Measurements from ENCODE around the gene PRCC.

The PRCC gene

DNA sequence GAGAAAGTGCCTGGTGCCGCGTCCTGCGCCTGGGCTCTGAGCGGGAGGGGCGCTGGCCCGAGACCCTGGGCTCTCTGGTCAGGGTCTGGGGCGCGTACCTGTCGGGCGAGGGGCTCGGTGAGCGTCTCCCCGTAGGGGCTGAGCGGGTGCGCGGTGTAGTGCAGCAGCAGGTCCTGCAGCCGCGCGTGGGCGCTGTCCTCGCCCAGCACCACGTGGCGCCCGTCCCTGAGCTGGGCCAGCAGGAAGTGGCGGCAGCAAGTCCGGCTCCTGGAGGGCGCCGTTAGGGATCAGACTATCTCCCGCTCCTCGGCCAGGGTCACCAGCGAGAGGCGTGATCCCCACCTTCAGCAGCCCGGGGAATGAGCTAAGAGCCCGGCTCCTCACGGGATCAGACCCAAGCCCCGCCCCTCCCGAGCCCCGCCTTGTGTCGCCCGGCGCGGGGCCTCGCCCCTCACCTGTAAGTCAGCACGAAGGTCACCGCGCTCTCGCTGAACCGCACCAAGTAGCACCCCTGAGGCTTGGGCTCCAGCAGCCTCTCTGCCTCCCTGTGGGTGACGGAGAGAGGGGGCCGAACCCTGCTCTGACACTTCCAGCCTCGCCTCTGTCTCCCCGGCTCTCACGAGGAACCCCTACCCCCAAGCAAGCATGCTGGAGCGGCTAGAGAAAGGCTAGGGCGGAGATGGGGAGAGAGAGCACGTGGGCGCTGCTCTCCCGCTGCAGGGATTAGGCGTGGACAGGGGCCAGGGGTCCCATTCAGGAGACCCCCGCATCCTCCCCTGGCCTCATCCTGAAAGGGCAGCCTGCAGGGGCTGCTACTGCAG lies 46.6 kb downstream of the PRCC start:
- DNase-seq (ENCODE audit: low read depth): peak; percentile 70

DNA sequence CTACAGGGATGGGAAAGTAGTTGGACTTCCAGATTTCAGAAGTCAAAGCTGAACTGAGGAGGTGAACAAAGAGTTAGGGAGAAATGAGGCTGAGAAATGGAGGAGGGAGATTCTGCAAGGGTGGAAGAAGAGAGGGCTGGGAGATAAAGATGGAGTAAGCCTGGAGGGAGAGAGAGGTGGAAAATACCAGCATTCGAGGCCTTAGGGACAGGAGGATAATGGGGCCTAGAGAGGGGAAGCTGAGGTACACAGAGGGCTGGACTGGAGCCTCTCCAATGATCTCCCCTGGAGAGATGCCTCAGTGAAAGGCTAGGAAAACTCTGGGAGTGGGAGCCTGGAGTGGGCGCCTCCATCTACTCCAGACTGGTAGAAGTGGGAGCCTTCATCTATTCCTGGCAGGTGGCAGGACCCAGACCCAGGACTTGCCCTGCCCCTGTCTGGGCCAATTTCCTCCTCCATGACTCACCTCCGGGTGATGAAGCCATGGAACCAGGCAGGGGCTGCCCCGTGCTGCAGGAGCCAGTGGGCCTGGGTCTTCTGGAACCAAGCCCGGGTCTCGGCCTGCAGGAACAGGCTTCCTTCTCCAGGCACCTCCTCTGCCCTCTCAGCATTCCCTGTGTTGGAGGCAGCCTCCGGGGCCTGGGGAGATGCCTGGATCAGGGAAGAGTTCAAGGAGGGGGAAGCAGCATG lies 47.4 kb downstream of the PRCC start:
- peak; percentile 39 for DNase-seq (ENCODE audit: low read depth)

DNA sequence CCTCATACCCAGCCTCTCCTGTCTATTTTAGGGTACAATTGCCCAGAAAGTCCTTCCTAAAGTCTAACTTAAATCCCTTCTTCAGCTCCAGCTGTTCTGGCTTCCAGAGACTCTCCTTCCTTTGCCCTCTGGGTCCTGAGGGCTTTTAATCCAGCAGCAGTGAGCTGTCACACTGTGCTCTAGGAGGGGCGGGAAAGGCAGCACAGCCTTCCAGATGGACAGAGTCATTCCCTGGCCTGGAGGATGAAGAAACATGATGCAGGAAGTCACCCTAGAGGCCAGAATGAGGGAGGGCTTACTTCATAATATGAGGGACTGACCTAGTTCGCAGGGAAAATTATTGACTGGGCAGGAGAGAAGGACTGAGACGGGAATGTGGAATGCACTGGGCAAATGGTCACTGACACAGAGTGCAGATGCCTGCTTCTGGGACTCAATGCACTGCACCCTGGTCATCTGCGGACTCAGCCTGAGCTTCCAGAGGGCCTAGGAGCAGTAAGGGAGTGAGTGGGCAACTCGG lies 48.0 kb downstream of the PRCC start:
- DNase-seq (ENCODE audit: low read depth): no peak

DNA sequence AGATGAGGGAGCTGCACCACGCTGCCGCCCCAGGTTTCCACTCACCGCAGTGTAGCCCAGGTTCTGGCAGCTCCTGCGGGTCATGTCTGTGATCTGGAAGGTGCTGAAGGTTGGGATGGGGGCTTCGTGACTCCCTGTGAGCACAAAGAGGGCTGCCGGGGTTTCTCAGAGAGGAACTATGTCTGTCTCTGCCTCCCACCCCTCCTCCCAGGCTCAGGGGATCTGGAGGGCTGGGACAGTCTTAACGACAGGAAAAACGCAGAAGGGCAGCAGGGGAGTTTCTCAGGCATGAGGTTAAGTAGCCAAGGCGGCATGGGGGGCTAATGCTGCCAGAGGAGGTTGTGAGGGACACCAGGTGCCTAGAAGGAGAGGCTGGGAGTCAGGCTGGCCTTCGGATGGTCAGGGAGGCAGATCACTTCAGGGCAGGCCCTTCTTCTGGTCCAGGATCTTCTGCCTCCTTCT lies 48.7 kb downstream of the PRCC start:
- peak; percentile 9 for DNase-seq (ENCODE audit: low read depth)

DNA sequence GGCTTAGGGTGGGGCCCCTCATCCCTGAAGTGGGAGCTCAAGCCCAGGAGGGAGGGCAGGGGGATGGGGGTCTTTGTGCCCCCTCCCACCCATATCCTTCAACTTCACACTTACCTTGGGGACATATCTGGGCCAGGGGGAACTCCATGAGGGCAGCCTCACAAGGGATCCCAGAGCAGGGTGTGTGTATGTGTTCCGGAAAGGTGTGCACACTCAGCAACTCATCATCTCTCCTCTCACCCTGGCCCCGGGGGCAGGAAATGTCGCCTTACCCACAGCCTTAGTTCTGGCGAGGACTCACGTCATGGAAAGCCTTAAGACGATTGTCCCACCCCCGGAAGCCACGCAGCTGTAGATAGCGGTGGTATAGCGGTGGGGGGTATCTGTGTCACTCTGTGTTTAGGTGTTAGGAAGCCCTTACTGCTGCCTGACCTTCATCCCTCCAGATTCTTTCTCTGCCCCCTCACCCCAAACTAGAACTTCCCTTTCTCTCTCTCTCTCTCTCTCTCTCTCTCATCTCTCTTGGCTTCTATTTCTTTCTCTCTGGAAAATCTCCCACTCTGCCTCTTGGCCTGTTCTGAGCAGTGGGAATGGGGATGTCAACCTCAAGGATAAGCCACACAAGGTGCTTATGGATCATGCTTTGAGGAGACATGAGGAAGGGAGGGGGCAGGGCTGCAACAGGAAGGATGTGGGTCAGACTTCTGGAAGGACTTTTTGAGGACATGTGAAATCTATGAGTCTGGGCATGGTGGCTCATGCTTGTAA lies 49.4 kb downstream of the PRCC start, which contains the start of gene SH2D2A:
SH2D2A (minus strand) TSS at position 288 of the 768 bp plus-strand sequence; CDS start at position 148, 140 bp downstream.
- DNase-seq (ENCODE audit: low read depth): peak; percentile 94

DNA sequence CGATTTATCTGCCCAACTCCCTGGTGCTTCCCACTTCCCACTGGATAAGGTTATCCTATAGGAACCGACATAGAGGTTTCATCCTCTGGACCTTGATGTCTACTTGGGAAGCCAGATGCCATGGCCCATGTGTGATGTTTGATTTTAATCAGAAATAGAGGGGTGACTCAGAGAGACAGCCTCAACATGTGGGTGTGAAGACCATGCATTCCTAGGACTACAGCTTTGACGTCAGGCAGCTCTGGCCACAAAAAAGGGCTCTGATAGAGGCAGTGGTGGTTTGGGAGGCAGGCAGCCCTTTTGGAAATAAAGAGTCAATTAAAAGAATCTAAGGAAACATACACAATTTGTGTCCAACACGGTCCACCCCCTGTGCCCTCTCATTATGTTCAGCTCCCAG lies 54.5 kb downstream of the PRCC start:
- DNase-seq (ENCODE audit: low read depth): no peak

DNA sequence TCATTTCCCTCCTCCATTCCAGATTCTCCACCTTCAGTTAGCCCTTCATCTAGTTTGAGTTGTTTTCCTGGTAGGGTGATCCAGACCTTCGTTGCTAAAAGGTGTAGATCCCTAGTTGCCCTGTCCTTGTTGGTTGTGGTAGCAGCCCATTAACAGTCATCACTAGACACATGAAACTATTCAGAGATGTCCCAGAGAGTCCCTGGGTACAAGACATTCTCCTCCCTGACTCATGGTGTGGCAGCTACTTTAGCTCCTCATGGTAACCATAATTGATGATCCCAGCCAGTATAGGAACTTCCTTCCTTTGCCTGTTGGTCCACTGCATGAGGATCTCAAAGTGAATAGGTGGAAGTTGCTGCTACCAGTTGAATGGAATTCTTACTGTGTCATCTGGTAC lies 55.3 kb downstream of the PRCC start:
- DNase-seq (ENCODE audit: low read depth): no peak

DNA sequence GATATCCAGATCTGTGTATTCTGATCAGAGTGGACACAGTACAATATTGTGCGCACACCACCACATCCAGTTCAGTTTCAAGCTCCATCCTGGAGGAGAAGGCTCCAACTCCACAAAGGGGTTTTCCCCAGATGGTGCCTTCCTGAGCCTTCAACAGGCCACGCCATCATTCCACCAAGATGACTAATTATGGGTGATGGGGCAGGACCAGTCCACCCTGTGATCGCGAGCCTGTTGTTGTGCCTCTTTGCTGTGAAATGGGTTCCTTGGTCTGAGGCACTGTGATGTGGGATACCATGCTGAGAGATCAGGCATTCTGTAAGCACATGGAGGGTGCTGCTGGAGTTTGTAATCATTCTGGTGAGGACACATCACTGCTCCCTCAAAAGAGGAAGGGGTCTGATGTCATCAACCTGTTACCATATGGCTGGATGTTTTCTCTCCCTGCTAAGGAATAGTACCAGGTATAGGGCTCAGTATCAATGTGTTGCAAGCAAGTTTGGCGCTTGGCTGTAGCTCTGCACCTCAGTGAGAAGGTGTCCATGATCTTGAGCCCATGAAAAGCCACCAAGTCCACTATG lies 56.0 kb downstream of the PRCC start:
- no peak for DNase-seq (ENCODE audit: low read depth)

DNA sequence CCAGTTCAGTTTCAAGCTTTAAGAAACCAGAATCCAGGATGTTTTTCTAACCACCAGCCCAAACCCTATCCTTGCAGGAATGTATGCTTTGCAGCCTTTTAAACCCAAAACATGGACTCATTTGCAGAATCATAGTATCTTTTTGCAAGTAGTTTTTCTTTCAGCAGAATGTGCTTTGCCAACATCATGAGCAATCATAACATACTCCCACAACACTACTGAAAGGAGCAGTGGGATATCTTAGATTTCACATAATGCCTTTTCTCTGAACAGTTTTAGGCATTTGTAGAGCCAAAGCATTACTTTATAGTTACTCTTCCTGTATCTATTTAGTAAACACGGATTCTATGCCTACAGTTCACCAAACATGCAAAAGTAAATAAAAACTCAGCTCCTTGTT lies 59.3 kb downstream of the PRCC start:
- DNase-seq (ENCODE audit: low read depth): no peak

DNA sequence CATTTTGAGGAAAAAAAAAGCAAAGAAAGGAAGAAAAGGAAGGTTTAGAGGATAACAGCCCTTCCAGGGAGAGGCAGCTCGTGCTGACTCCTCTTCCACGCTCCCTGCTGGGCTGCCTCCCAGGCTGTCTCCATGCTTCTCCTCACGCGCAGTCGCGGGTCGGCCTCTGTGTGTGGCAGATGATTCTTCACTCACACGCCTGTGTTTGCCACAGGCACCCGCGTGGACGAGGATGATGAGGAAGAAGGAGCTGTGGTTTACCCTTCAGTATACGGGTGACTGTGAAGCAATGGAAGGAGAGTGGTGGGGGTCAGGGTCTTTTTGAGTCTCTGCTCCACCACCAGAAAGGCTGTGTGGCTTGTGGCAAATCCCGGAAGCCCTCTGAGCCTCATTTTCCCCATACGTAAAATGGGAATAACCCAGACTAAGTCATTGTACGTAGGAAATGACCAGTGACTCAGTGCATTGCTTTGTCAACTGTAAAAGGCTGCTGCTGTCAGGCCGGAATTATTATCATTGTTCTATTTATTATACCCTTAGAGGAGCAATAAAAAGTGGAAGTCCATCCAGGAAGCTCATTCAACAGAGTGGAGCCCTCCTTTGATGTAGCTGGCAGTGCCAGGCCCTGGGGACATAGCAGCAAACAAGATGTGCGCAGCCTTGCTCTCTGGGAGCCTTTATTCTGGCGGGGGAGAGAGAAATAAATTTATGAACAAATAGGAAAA lies 61.2 kb downstream of the PRCC start:
- no peak for DNase-seq (ENCODE audit: low read depth)

DNA sequence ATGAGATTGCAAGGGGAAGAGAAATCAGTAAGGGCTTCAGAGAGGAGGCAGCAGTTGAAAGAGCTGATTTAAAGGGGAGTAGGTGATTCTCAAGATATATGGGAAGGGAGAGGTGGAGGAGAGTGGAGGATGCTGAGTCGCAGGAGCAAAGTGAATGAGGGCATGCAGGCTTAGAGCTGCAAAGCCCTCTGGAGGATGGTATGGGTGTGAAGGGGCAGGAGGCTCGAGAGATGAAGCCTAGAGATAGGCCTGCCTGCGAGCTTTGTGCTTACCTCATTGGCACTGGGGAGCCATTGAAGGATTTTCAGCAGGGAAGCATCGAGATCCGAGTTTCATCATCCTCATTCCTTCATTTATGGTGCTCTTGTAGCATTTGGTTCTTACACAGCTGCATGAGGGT lies 65.1 kb downstream of the PRCC start:
- no peak for DNase-seq (ENCODE audit: low read depth)

DNA sequence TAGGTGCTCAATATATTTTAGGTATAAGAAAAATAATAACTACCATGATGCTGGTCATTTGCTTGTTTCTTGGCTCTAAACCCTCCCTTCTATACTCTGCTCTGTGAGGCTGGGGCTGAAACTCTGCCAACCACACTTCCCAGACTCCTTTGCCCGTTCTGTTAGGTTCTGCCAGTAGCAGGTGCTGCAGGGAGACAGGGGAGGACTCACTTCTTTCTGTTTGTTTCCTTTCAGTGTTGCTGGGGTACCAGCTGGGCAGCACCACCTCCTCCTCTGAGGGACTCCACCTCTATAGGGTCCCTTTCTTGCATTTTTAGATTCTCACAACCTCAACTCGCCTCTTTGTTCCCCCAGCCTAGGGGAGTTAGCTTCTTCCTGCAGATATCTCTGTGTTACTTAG lies 66.3 kb downstream of the PRCC start:
- no peak for DNase-seq (ENCODE audit: low read depth)

DNA sequence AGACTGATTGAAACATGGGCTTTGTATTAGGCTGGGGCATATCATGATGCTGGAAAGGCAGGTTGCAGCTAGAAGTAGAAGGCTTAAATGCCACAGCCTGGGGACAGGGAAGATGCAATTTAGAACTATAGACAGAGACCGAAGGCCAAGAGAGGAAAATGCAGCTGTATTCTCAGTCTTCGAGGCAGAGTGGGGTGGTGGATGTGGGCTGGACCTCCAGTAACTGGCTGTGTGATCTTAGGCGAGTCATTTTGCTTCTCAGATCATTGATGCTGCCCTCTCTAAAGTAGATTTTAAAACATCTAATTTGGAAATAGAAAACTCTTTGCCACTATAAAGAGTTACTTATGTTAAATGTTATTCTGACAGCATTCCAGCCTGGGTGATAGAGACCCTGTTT lies 67.0 kb downstream of the PRCC start:
- DNase-seq (ENCODE audit: low read depth): no peak

DNA sequence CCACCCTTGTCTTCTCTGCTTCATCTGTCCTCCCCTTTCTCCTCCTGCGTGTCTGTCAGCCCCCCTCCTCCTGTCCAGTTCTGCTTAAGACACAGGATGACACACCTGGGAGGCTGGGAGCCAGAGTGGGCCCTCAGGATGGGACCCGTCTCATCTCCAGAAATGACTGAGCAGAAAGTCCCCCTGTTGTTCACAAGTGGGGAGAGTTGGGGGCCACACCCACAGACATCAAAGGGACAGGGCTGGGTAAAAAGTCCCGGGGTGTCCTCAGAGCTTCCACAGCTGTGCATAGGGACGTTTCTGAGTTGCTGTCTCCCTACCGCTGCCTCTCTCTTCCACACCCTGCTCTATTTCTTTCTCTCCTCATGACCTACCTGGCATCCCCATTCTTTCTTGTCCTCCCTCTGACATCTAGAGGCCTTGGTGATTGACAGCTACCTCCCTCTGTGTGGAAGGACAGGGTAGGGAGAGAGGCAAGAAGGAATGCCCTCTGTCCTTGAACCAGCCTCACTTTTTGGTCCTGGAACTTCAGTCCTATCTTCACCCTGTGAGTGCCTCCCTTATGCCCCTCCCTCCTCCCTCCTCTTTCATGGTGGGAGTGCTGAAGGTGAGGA lies 68.8 kb downstream of the PRCC start:
- DNase-seq (ENCODE audit: low read depth): no peak

DNA sequence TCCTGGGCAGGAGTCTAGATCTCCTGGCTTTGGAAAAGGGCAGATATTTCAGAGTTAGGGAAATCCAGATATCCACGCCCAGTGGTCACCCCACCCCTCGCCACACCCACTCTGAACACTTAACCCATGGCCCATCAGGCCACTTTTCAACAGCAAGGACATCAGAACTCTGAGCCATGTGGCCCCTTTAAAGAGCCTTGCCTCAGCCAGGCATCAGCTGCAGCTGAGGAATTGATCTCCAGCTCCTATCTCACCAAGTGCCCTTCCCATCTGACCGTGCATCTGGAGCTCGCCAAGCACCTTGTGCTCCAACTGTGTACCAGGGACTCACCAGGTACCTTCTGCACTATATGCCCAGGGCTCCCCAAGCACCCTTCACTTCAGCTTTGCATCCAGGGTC lies 69.6 kb downstream of the PRCC start:
- DNase-seq (ENCODE audit: low read depth): no peak

DNA sequence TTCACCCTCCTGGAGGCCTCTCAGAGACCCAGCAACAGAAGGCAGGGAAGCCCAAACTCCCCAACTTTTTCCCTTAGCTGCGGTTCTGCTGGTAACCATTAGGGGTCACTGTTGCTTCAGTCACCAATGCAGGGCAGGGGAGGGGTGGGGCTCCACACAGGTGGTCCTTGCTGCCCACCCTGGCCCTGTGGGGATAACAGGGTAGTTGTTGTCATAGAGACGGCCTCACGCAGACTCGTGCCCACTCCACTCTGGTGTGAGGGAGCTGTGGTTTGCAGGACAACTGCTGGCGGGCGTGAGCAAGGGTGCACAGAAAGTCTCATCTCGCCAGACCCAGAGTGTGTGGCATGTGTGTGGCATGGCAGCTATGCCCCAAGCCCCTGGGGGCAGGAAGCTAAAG lies 71.6 kb downstream of the PRCC start:
- no peak for DNase-seq (ENCODE audit: low read depth)

DNA sequence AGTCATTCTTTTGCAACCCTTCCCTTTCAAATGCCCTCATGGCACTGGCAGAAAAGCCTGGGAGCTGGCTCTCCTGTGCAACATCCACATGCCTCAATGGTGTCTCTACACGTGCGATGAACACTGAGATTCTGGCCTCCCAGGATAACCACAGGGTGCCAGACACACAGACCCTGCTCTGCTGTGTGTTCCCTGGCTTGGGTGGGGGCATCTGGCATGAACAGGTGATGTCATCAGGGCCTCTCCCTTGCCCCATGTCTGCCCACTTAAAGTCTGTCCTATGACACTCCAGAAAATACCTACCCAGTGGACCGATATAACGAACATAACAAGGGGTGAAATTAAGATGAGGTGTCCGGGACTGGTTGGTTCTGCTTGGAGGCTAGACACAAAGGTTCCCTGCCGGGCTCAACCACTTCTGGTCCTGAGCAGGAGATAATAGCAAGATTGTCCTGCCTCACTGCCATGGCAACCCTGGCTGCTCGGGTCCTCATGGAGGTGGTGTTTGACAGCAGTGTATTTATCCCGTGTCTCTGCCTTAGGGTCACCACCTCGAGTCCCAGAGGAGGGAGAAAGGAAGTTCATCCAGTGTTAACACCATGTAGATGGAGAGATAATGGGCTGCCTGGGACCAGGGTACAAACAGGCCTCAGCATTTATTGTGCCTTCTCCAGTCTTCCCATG lies 72.2 kb downstream of the PRCC start:
- no peak for DNase-seq (ENCODE audit: low read depth)

DNA sequence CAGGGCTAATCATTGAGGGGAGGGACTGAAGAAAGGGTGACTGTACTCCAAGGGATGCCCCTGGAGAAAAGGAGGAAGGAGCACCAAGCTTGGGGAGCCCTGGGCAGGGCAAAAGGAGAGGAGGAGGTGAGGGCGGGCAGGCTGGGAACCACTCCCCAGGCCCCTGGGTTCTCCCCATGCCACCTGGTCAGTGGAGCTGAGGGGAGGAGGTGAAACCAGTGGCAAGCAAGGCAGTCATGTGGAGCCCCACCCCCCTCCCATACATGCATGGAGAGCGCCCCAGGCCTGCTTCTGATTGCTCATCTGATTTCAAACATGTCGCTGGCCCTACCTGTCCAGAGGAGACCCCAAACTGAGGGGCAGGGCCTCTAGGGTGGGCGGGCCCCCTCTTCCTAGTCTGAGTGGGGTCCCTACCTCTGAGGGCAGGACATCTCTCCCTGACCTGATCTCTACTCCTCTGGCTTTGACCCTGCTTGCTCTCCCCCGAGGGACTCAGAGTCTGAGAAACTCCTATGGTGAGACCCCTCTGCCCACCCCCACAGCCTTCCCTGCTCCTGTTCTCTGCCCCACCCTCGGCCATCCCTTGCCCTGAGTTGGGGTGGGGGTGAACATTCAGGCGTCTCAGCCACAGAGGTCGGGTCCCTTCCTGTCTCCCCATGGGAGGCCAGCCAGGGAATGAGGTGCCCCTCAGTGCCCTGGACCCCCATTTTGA lies 73.0 kb downstream of the PRCC start:
- no peak for DNase-seq (ENCODE audit: low read depth)

DNA sequence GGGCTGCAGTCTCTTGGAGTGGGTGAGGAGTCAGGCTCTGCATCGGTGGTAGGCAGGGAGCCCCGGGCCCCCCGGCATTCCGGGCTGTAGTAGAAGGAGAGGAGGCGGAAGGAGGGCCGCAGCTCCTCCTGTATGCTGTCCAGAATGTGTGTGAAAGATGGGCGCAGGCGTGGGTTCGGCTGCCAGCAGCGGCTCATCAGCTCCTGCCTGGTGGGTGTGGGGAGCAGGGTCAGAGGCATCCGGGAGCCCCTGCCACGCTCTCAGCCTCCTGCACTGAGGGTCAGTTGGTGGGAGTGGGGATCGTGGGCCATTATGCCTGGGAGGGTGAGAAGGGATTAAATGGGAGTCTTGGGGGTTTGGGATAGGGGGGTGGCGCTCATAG lies 73.6 kb downstream of the PRCC start:
- no peak for DNase-seq (ENCODE audit: low read depth)

Data from T follicular helper cell (primary cell).